Peyer's patch (tissue), 4 donors: ENCODE data around the gene SPACA4.

Experiments used
- CTCF ChIP-seq, 6 experiments: fragments of 450-650 bp in 4 of 6; fragments of 200-600 bp in 2 of 6; sonication (generic) in 1 of 6; IDR thresholded peaks; one replicate each; pipeline ENCODE4 v1.5.1; 2017 to 2019; ENCODE audit warnings: antibody characterized with exemption in 6 of 6, mild to moderate bottlenecking in 3 of 6, moderate library complexity in 1 of 6
- POLR2A ChIP-seq, 2 donors: fragments of 450-650 bp; IDR thresholded peaks; one replicate each; pipeline ENCODE4 v1.5.1; 2017; ENCODE audit warnings: antibody characterized with exemption in 2 of 2, mild to moderate bottlenecking in 2 of 2, moderate library complexity in 2 of 2

DNA sequence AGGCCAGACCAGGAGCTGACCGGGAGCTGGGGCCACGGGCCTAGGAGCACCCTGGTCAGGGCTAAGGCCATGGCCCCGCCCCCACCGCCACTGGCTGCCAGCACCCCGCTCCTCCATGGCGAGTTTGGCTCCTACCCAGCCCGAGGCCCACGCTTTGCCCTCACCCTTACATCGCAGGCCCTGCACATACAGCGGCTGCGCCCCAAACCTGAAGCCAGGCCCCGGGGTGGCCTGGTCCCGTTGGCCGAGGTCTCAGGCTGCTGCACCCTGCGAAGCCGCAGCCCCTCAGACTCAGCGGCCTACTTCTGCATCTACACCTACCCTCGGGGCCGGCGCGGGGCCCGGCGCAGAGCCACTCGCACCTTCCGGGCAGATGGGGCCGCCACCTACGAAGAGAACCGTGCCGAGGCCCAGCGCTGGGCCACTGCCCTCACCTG lies 19.4 kb downstream of the SPACA4 start:
- TF ChIP-seq POLR2A (IDR thresholded peaks at IDR 0.05) (no peak), CTCF (IDR thresholded peaks at IDR 0.05) (peak in 2 of 6 experiments; percentile 18 to 22)
